ENCODE data around the gene POT1. TPM values are rescaled to one million over a fixed set of nuclear protein-coding genes. Genes with fewer than 3 reads are reported as not detected.

POT1 gene
- total RNA-seq, 4 donors from 2014 or later = 5.1 to 20.3 (median 10.4) TPM

DNA sequence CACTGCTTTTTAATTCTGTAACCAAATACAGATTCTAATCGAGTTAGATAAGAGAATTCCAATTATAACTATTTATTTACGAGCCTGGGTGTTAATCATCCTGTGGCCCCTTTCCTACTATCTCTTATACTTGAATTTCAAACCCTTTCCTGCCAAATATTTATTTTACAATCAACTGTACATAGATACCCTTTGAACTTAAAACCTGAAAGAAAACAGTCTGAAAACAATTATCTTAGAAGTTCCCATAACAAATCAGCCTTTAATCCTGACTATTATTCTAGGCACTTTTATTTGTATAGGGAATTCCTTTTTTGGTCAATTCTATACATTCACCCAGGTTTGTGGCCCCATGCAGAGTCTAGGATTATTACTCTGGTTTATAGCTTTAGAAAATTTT is 153.5 kb downstream of the POT1 start:
- no peak for TF ChIP-seq POLR2A (IDR thresholded peaks at IDR 0.05)
- TF ChIP-seq, protein P1, sequence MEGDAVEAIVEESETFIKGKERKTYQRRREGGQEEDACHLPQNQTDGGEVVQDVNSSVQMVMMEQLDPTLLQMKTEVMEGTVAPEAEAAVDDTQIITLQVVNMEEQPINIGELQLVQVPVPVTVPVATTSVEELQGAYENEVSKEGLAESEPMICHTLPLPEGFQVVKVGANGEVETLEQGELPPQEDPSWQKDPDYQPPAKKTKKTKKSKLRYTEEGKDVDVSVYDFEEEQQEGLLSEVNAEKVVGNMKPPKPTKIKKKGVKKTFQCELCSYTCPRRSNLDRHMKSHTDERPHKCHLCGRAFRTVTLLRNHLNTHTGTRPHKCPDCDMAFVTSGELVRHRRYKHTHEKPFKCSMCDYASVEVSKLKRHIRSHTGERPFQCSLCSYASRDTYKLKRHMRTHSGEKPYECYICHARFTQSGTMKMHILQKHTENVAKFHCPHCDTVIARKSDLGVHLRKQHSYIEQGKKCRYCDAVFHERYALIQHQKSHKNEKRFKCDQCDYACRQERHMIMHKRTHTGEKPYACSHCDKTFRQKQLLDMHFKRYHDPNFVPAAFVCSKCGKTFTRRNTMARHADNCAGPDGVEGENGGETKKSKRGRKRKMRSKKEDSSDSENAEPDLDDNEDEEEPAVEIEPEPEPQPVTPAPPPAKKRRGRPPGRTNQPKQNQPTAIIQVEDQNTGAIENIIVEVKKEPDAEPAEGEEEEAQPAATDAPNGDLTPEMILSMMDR (IDR thresholded peaks at IDR 0.05 in 4 of 5, conservative IDR thresholded peaks at IDR 0.05 in 1 of 5) = no peak
- intact Hi-C loops (cut with DNase I; ENCODE audit: low total_unique reads) = no loop called here
- Histone ChIP-seq H3K36me3 (no peaks in the 10 kb centered on the region), H3K27me3 (no peaks in the 10 kb centered on the region), H3K9me3 (no peaks in the 10 kb centered on the region), H3K27ac (no peak overlapping the region), H3K4me1 (no peaks in the 10 kb centered on the region), H3K4me3 (no peak overlapping the region)
- DNase-seq (no peak), ATAC-seq (no peak)
- in situ Hi-C loops (cut with MboI; ENCODE audit: low sequenced_read_pairs in 4 of 4) = loop anchor here in 1 of 4 donors (25.0 kb wide), 1 partner anchor 614 kb away; no protein-coding TSS in a partner anchor

DNA sequence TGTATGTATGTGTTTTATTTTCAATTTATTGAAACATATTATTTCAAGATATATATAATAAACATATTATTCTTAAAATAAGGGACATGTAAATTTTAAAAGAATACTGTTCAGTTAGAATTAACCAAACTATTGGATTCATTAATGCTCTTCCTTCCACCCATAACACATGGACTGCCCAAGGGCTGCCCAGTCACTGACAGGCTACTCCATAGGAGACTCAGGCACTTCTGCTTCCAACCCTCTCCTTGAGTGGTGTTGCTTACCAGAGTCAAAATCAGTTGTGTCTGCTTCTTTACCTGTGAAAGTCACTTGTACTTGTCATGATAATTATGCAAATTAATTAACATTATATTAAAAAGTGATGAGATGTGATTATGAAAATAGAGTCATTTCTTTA is 154.2 kb downstream of the POT1 start:
- TF ChIP-seq POLR2A (IDR thresholded peaks at IDR 0.05) = no peak
- TF ChIP-seq, protein P1 (IDR thresholded peaks at IDR 0.05 in 4 of 5, conservative IDR thresholded peaks at IDR 0.05 in 1 of 5) = no peak
- in situ Hi-C loops (cut with MboI; ENCODE audit: low sequenced_read_pairs in 4 of 4) = loop anchor here in 1 of 4 donors (25.0 kb wide), 1 partner anchor 613 kb away; no protein-coding TSS in a partner anchor
- no peak for ATAC-seq
- DNase-seq = no peak
- no peaks in the 10 kb centered on the region for H3K27me3 ChIP-seq
- no peak overlapping the region for H3K4me3 ChIP-seq
- intact Hi-C loops (cut with DNase I; ENCODE audit: low total_unique reads) = no loop called here
- no peak overlapping the region for H3K27ac ChIP-seq
- no peaks in the 10 kb centered on the region for H3K4me1 ChIP-seq
- H3K9me3 ChIP-seq = no peaks in the 10 kb centered on the region
- H3K36me3 ChIP-seq = no peaks in the 10 kb centered on the region

DNA sequence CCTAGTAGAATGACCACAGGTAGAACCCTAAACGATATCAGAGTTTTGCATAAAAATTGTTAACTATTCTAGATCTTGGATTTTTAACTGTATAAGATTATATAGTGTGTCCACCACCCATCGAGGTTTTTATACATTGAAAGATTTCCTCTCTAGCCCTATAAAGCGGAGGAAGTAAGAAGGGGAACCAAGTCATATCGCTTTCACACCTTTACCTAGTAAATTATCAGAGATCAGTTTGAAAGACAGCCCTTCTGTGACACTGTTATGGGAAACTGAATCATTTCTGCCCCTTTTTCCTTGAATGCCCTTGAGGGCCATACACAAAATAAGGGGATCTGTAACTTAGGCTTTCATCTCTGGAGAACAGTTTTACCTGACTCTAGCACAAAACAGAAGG is 155.7 kb downstream of the POT1 start:
- no peaks in the 10 kb centered on the region for H3K36me3 ChIP-seq
- DNase-seq = no peak
- H3K4me3 ChIP-seq = no peak overlapping the region
- no peak for TF ChIP-seq POLR2A (IDR thresholded peaks at IDR 0.05)
- TF ChIP-seq, protein P1 (IDR thresholded peaks at IDR 0.05 in 4 of 5, conservative IDR thresholded peaks at IDR 0.05 in 1 of 5) = no peak
- no peaks in the 10 kb centered on the region for H3K4me1 ChIP-seq
- no peaks in the 10 kb centered on the region for H3K27me3 ChIP-seq
- no peak for ATAC-seq
- intact Hi-C loops (cut with DNase I; ENCODE audit: low total_unique reads) (no loop called here), in situ Hi-C loops (cut with MboI; ENCODE audit: low sequenced_read_pairs in 4 of 4) (no loop called here)
- H3K9me3 ChIP-seq = no peaks in the 10 kb centered on the region
- no peak overlapping the region for H3K27ac ChIP-seq

DNA sequence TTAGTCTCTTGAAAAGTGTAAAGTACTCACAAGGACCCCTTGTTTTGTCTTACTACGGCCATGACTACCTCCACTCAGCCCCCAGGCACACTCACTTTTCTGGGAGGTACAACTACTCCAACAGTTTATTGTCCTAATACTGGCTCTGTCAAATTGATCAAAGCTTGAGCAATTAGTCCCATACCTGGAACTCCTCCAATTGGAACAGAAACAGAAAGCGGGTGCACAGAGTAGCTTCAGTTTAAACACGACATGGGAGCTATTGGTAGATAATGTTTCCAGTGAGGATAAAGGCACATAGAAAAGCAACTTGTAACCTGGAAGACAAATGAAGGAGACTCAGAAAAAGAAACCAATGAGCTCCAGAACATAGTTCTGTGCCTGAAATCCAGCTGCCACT is 156.3 kb downstream of the POT1 start:
- in situ Hi-C loops (cut with MboI; ENCODE audit: low sequenced_read_pairs in 4 of 4) = no loop called here
- no peak for DNase-seq

More for the DNA sequence above, 156.3 kb downstream of the POT1 start:
- intact Hi-C loops (cut with DNase I; ENCODE audit: low total_unique reads) = no loop called here
- no peak overlapping the region for H3K27ac ChIP-seq
- no peak for ATAC-seq
- H3K4me3 ChIP-seq = no peak overlapping the region
- no peaks in the 10 kb centered on the region for H3K27me3 ChIP-seq
- no peaks in the 10 kb centered on the region for H3K9me3 ChIP-seq
- no peaks in the 10 kb centered on the region for H3K36me3 ChIP-seq
- no peaks in the 10 kb centered on the region for H3K4me1 ChIP-seq
- TF ChIP-seq, protein P1 (IDR thresholded peaks at IDR 0.05 in 4 of 5, conservative IDR thresholded peaks at IDR 0.05 in 1 of 5) = no peak
- TF ChIP-seq POLR2A (IDR thresholded peaks at IDR 0.05) = no peak

Other genes starting within 250 kb of the POT1 start
- gene GPR37, start 164.0 kb downstream of the POT1 start, total RNA-seq = 1 to 10 TPM in 2 of 4 donors, under 1 TPM in 2; 0.29 to 1.6 (median 0.71) TPM

Data from gastrocnemius medialis (tissue), 4 donors.